GOT3 (cell line): ENCODE measurements around the gene F2R.
"Not testable (repeated sequence)": the region's sequence is repeated elsewhere in the genome, so short reads cannot be mapped to it uniquely, and the experiment has no call there.

Experiments used
- DNase-seq: peaks from one replicate; lab custom pipeline; 2025; ENCODE audit warnings: mixed read lengths; lab: John Stamatoyannopoulos, UW

Gene F2R

DNA sequence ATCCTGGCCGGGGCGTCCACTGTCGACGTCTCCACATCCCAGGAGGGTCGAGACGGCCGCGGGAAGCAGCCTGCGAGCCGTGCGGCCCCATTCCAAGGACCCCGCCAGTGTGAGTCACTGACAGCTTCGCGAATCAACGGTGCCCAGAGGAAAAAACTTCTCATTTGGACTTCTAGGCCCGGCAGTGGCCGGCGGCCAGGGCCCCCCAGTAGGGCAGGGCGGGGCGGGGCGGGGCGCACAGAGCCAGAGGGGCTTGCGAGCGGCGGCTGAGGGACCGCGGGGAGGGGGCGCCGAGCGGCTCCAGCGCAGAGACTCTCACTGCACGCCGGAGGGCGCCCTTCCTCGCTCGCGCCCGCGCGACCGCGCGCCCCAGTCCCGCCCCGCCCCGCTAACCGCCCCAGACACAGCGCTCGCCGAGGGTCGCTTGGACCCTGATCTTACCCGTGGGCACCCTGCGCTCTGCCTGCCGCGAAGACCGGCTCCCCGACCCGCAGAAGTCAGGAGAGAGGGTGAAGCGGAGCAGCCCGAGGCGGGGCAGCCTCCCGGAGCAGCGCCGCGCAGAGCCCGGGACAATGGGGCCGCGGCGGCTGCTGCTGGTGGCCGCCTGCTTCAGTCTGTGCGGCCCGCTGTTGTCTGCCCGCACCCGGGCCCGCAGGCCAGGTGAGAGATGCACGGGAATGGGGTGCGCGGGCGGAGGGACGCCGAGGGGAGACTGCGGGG, at the start of gene F2R:
Gene F2R (plus strand): TSS at position 391 of the 720 bp plus-strand sequence. CDS start 182 bp downstream, at position 573.
- DNase-seq = no peak

DNA sequence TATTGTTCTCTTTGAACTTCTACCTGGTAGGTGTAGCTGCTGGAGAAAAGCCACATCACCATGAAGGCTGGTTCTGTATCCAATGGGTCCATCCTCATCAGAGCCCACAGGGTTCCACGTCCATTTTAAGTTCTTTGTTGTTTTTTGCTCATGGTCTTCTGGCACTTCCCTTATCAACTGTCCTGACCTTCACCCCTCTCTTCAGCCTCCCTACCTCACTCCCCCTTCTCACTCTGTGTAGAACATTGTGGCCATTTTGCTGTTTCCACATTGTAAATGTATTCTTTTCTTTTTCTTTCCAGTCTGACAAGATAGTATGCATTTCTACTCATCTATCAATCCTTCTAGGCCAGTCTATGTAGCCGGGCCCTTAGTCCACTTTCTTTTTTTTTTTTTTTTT, 48.4 kb upstream of the F2R start:
- DNase-seq = no peak

DNA sequence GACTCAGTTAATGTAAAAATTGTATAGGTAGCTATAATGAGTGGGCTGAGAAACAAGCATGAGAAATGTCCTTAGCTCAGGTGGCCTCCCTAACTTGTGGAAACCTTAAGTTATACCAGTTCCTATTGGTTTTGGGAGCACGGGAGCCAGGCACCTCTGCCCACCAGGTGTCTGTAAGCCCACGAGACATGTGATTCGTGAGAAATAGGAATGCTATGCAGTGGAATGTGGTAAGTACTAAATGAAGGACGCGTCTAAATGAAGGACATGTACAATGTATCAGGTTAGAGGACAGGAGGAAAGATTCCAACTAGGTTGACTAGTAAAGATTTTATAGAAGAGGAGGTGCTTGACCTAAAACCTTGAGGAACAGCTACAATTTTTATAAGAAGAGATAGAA, 46.7 kb upstream of the F2R start:
- no peak for DNase-seq

GRCh38 chr5:76670508-76670907, 45.4 kb upstream of the F2R start:
- DNase-seq = no peak

GRCh38 chr5:76672242-76672641, 43.7 kb upstream of the F2R start:
- no peak for DNase-seq

DNA sequence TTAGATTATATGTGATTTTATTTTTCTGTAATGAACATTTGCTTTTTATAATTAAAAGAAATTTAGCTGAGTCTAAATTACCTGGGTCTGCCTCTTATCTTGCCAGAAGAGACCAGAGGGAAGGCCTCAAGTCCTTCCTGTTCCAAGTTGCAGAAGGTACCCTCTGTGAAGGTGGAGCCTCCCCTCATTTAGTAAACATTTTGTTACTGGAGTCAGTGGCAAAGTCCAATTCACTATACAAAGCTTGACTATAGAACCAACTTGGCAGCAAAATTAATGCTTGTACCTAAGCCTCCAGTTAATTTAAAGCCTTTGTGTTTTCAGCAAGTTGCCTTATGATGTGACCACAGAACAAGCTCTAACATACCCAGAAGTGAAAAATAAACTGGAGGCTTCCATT, 42.8 kb upstream of the F2R start:
- no peak for DNase-seq

DNA sequence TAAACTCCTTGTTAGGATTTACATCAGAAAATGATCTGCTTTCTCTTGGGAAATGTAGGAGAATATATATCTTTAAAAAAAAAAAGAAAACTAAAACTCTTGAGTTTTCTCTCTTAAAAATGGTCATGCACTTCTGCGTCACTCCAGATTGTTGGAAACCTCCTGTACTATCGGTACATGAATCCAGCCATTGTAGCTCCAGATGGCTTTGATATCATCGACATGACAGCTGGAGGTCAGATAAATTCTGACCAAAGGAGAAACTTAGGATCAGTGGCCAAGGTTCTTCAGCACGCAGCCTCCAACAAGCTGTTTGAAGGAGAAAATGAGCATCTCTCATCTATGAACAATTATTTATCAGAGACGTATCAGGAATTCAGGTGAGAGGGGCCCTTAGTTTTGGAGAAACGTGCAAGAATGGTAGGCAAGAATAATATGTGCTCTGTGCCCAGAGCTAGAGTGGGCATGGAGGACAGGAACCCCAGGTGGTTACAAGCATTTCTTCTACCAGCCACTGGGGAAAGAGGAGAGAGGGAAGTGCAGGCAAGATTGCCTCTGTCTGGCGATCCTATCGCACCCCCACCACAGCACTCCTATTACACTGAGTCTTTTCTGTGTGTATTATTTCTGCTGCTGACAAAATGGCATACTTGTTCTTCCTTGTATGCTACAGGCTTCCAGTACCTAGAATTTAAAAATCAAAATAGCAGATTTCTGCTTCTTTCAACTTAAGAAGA, 41.4 kb upstream of the F2R start:
- DNase-seq = no peak

DNA sequence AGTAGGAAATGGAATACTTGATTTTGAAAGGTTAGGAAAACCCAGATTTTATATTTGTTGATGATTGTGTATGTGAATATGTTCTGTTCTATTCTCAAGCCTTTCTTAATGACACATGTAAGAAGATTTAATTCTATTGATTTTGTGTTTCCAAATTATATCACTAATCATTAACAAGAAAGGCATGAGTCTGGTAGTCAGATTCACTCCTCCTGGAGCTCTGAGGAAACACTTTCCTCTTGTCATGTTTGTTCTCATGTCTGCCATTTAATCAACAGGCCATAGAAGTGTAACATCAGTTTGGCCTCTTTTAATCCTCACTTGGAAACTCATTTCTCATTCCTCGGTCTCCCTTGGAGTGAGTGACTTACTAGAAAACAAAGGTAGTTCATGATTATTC, 40.6 kb upstream of the F2R start:
- no peak for DNase-seq

DNA sequence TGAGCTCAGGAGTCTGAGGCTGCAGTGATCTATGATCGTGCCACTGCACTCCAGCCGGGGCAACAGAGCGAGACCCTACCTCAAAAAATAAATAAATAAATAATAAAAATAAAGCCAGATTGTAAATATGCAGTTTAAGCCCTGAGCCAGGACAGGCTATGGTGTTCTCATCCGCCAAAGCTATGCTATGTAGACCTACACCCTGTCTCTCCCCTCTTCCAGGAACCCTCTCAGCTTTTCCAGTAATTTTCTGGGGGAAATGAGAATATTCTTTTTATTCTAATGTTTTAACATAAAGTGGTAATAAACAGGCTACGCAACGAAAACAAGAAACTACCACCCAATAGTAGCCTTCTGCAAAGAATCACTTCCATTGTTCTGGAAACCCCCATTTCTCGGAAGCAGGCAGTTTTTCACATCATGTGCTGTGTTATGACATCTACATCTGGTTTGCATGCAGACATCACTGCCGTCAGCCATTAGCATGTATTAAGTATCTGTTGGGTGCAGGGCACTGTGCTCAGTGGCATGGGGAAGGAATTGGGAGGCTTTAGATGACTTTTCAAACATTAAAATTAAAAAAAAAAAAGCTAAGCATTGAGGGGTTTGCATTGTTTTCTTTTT, 38.0 kb upstream of the F2R start:
- no peak for DNase-seq

- DNase-seq = no peak
Observed at GRCh38 chr5:76679231-76679630, 36.7 kb upstream of the F2R start.

GRCh38 chr5:76680826-76681225, 35.1 kb upstream of the F2R start:
- not testable (repeated sequence) for DNase-seq

- DNase-seq = no peak
Observed at GRCh38 chr5:76681287-76681686, 34.6 kb upstream of the F2R start.

DNA sequence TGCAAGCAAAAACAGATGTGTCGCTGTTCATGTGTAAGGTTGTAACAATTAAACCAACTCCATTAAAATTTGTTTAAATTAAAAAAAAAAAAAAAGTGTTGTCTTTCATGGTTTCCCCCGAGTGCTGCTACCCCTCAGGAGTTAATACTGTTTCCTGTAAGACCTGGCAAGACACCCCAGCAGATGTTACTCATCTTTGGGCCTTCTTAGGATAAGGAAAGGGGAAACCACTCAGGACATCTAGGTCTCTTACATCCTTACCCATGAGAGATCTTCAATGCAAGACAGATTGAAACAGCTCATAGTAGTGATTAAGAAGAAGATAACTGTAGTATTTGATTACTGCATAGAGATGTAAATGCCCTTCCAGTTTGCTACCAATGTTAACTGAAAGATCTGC, 33.5 kb upstream of the F2R start:
- DNase-seq = no peak

- no peak for DNase-seq
Observed at GRCh38 chr5:76683816-76684731, 31.9 kb upstream of the F2R start.

GRCh38 chr5:76684756-76685519, 31.0 kb upstream of the F2R start:
- no peak for DNase-seq

DNA sequence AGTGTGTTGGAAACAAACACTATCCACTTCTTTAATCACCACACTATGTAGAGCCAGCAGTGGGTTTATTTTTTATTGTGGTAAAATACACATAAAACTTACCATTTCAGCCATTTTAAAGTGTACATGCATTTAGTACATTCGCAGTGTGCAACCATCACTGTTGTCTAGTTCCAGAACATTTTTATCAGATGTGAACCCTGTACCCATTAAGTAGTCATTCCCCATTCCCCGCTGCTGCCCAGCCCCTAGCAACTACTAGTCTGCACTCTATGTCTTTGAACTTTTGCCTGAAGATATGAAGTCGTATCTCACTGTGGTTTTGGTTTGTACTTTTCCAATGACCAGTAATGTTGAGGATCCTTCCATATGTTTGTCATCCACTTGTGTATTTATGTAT, 30.2 kb upstream of the F2R start:
- DNase-seq = no peak

GRCh38 chr5:76688212-76688611, 27.7 kb upstream of the F2R start:
- DNase-seq = no peak

DNA sequence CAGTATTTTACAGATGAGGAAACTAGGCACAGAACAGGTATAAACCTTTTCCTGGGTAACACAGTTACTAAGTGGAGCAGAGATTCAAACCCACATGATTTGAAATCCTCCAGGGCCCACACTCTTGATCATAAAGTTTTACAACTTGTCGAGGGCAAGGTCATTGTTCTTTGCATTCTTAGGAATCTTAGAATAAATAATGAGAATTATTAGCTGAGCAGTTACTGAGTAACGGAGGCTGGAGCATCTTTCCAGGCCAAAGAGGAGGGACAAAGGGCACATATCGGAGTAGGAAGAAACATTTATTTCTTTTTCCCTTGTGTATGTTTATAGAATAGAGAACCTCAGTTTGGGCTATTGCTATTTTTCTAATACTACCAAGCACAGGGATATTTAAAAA, 27.1 kb upstream of the F2R start:
- no peak for DNase-seq

GRCh38 chr5:76689321-76690036, 26.4 kb upstream of the F2R start:
- no peak for DNase-seq

DNA sequence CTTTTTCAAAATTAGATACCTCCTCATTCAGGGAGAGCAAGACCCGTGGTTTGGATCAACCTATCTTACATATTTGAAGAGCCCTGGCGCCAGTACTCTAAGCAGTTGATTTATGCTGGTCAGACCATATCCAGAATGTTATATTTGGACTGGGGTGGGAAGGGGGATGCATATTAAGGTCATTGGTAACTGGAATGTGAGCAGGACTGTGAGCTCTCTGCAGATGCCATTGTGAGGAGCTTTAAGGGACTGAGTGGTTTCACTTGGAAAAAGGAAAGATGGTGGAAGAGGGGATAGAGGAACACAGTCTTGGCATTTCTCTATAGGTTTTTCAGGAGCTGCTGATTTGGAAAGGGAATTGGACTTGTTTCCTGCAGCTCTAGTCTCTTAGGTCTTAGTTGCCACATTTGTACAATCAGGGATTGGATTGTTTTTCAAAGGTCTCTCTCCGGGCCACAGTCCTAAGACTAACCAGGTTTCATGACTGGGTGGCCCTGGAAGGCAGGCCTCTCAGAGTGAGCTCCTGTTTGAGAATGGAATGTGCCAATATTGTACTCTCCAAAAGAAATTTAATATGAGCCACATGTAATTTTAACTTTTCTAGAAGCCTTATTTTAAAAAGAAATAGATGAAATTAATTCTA, 25.8 kb upstream of the F2R start:
- DNase-seq = no peak
